Chondrocyte (in vitro differentiated cells): Measurements from ENCODE around the gene FBXW8. TPM values are rescaled to one million over a fixed set of nuclear protein-coding genes. Genes with fewer than 3 reads are reported as not detected.

ENCODE experiments used
- DNase-seq: peaks from one replicate; pipeline ENCODE4 v3.0.0; 2021; ENCODE audit warnings: mixed read lengths, low spot score
- H3K27ac Mint-ChIP-seq: one replicate; pipeline ENCODE4 v1.8.0; 2021; ENCODE audit warnings: mild to moderate bottlenecking, moderate library complexity, mixed read lengths; ENCODE audit not compliant: unreplicated experiment
- H3K27me3 Mint-ChIP-seq: 2 replicates; pipeline ENCODE4 v1.8.0; 2021; ENCODE audit warnings: low read depth, mixed read lengths
- H3K36me3 Mint-ChIP-seq: 2 replicates; pipeline ENCODE4 v1.8.0; 2021; ENCODE audit warnings: low read depth, mixed read lengths
- H3K4me1 Mint-ChIP-seq: 2 replicates; pipeline ENCODE4 v1.8.0; 2021; ENCODE audit warnings: low read depth, mild to moderate bottlenecking, mixed read lengths
- H3K4me3 Mint-ChIP-seq: one replicate; pipeline ENCODE4 v1.8.0; 2021; ENCODE audit warnings: mild to moderate bottlenecking, moderate library complexity, mixed read lengths; ENCODE audit not compliant: unreplicated experiment
- H3K9me3 Mint-ChIP-seq: 2 replicates; pipeline ENCODE4 v1.8.0; 2021; ENCODE audit warnings: low read depth, mixed read lengths
- CTCF ChIP-seq: fragments of 200-600 bp; sonication (generic); IDR thresholded peaks from 2 replicates; pipeline ENCODE4 v1.5.0; 2021; ENCODE audit warnings: antibody characterized with exemption, mild to moderate bottlenecking, moderate library complexity
- total RNA-seq: library from RNA; stranded (reverse); gene quantifications from 3 replicates; pipeline ENCODE4 v1.2.1, GENCODE V29; 2021

Gene FBXW8
- total RNA-seq, 1 donor from 2014 or later = 30.3 TPM

GRCh38 chr12:117040496-117040895 lies 129.7 kb downstream of the FBXW8 start:
- peak; percentile 69 for DNase-seq
- H3K36me3 Mint-ChIP-seq = no peaks in the 10 kb centered on the region
- H3K4me1 Mint-ChIP-seq = peaks cover 3% of the 10 kb centered on the region
- no peak for TF ChIP-seq CTCF
- no peak overlapping the region for H3K4me3 Mint-ChIP-seq
- no peak overlapping the region for H3K27ac Mint-ChIP-seq
- H3K27me3 Mint-ChIP-seq = no peaks in the 10 kb centered on the region
- H3K9me3 Mint-ChIP-seq = no peaks in the 10 kb centered on the region

- TF ChIP-seq CTCF = no peak
- H3K4me1 Mint-ChIP-seq = peaks cover 8% of the 10 kb centered on the region
- H3K36me3 Mint-ChIP-seq = no peaks in the 10 kb centered on the region
- no peaks in the 10 kb centered on the region for H3K27me3 Mint-ChIP-seq
- no peaks in the 10 kb centered on the region for H3K9me3 Mint-ChIP-seq
- no peak overlapping the region for H3K4me3 Mint-ChIP-seq
- no peak for DNase-seq
- no peak overlapping the region for H3K27ac Mint-ChIP-seq
These were observed 131.0 kb downstream of the FBXW8 start for GRCh38 chr12:117041798-117042170.

DNA sequence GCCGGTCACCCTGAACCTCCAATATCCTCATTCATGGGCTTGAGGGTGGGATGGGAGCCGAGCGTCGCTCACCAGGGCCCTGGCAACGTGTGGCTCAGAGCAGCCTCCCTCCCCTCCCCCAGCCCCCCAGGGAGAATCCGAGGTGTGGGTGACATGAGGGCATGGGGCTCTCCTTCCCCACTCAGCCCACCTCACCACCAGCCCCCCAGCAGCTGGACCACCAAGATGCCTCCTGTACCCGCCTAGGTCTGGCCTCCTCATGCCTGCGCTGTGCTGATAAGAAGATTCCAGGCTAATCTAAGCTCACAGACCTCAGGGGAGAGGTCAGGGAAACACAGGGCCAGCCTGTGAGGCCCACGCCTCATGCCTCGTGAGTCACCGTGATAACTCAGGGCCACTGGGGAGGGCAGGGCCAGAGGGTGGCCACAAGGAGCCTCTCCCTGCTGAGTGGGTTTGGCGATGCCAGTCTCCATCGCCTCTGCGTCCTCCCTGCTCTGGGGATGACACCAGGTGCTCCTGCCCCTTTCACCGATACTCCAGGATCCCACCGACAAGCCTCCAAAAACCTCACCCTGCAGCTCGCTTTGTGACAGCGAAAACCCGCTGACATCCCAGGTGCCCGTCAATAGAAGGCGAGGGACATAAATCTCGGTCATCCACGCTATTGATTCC lies 131.6 kb downstream of the FBXW8 start:
- peaks cover 11% of the 10 kb centered on the region for H3K4me1 Mint-ChIP-seq
- no peaks in the 10 kb centered on the region for H3K36me3 Mint-ChIP-seq
- no peaks in the 10 kb centered on the region for H3K27me3 Mint-ChIP-seq
- no peaks in the 10 kb centered on the region for H3K9me3 Mint-ChIP-seq
- DNase-seq = no peak
- no peak overlapping the region for H3K27ac Mint-ChIP-seq
- TF ChIP-seq CTCF = no peak
- no peak overlapping the region for H3K4me3 Mint-ChIP-seq

DNA sequence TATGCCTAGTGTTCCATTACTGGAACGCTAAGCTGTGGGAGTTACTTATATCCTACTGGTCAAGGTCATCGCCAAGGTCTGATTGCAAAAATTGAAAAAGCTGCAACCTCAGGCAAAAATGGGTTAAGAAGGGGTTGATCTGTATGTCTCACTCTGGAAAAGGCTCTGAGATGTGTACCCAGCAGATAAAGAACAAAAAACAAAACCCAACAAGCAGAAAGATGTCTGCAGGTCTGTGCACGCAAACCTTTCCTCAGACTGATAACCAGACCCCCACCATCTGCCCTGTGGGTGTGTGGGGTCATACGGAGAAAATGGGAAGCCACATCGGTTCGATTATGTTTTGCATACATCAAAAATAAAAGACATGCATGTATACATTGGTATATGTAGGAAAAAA lies 132.1 kb downstream of the FBXW8 start:
- H3K27me3 Mint-ChIP-seq = no peaks in the 10 kb centered on the region

GRCh38 chr12:117044311-117044710 lies 133.6 kb downstream of the FBXW8 start:
- no peak for TF ChIP-seq CTCF
- H3K4me3 Mint-ChIP-seq = no peak overlapping the region
- no peaks in the 10 kb centered on the region for H3K36me3 Mint-ChIP-seq
- H3K9me3 Mint-ChIP-seq = no peaks in the 10 kb centered on the region
- no peak overlapping the region for H3K27ac Mint-ChIP-seq
- DNase-seq = no peak
- no peaks in the 10 kb centered on the region for H3K27me3 Mint-ChIP-seq
- peaks cover 28% of the 10 kb centered on the region for H3K4me1 Mint-ChIP-seq

More for the DNA sequence above, 132.1 kb downstream of the FBXW8 start:
- Mint-ChIP-seq H3K4me3 (no peak overlapping the region), H3K9me3 (no peaks in the 10 kb centered on the region), H3K36me3 (no peaks in the 10 kb centered on the region), H3K27ac (no peak overlapping the region), H3K4me1 (peaks cover 14% of the 10 kb centered on the region)
- no peak for TF ChIP-seq CTCF
- no peak for DNase-seq
